Liver (tissue), 9 donors: ENCODE data around the gene MTERF4. TPM values are rescaled to one million over a fixed set of nuclear protein-coding genes. Genes with fewer than 3 reads are reported as not detected.

Experiments
- DNase-seq: peaks from one replicate; pipeline ENCODE4 v3.0.0-alpha.2; 2017; ENCODE audit warnings: low spot score
- H3K27ac ChIP-seq, 2 donors: one replicate each; pipeline ENCODE4 v1.7.0; 2013; ENCODE audit warnings: inconsistent platforms in 2 of 2, low read length in 2 of 2, control low read depth in 1 of 2, low read depth in 1 of 2, mild to moderate bottlenecking in 1 of 2
- H3K27me3 ChIP-seq, 4 donors: one replicate each; pipeline versions ENCODE4 v1.6.1 to v1.7.0; 2013; ENCODE audit warnings: low read length in 3 of 4, inconsistent platforms in 1 of 4, mild to moderate bottlenecking in 1 of 4, moderate library complexity in 1 of 4; ENCODE audit not compliant: control insufficient read depth in 4 of 4, insufficient read depth in 4 of 4
- H3K36me3 ChIP-seq, 4 donors: one replicate each; pipeline versions ENCODE4 v1.6.1 to v1.7.0; 2013; ENCODE audit warnings: low read length in 3 of 4, mild to moderate bottlenecking in 3 of 4, low read depth in 1 of 4, moderate library complexity in 1 of 4; ENCODE audit not compliant: control insufficient read depth in 4 of 4, insufficient read depth in 3 of 4
- H3K4me1 ChIP-seq, 4 donors: one replicate each; pipeline versions ENCODE4 v1.6.1 to v1.7.0; 2013; ENCODE audit warnings: low read length in 3 of 4, mild to moderate bottlenecking in 3 of 4, moderate library complexity in 1 of 4; ENCODE audit not compliant: control insufficient read depth in 4 of 4, insufficient read depth in 4 of 4
- H3K4me3 ChIP-seq, 3 donors: one replicate each; pipeline versions ENCODE4 v1.6.1 to v1.7.0; 2013; ENCODE audit warnings: low read length in 3 of 3, control low read depth in 1 of 3, low read depth in 1 of 3, mild to moderate bottlenecking in 1 of 3
- H3K9ac ChIP-seq, 2 donors: one replicate each; pipeline ENCODE4 v1.7.0; 2013; ENCODE audit warnings: low read length in 2 of 2, mild to moderate bottlenecking in 2 of 2, moderate library complexity in 2 of 2, control low read depth in 1 of 2, low read depth in 1 of 2
- H3K9me3 ChIP-seq, 4 donors: one replicate each; pipeline versions ENCODE4 v1.6.1 to v1.7.0; 2013; ENCODE audit warnings: low read length in 3 of 4; ENCODE audit not compliant: control insufficient read depth in 4 of 4
- ATF3 ChIP-seq: IDR thresholded peaks from 2 replicates; pipeline ENCODE4 v1.6.1; 2016; ENCODE audit warnings: antibody characterized with exemption
- CTCF ChIP-seq: fragments of 150-350 bp; IDR thresholded peaks from 2 replicates; pipeline ENCODE4 v1.5.1; 2017; ENCODE audit warnings: improper control_type of control experiment, low read depth, low read length; ENCODE audit not compliant: missing input control
- EGR1 ChIP-seq, 2 donors: IDR thresholded peaks; 2 replicates each; pipeline ENCODE4 v1.6.1; 2016 to 2018; ENCODE audit warnings: antibody characterized with exemption in 2 of 2, low read depth in 2 of 2
- FOXA1 ChIP-seq: IDR thresholded peaks from 2 replicates; pipeline ENCODE4 v1.6.1; 2016; ENCODE audit warnings: antibody characterized with exemption
- FOXA2 ChIP-seq: IDR thresholded peaks from 2 replicates; pipeline ENCODE4 v1.6.1; 2016; ENCODE audit warnings: antibody characterized with exemption
- GABPA ChIP-seq, 2 donors: IDR thresholded peaks in 1 of 2; conservative IDR thresholded peaks in 1 of 2; 2 replicates each; pipeline ENCODE4 v1.6.1; 2016; ENCODE audit warnings: antibody characterized with exemption in 2 of 2, mild to moderate bottlenecking in 1 of 2, moderate library complexity in 1 of 2
- HNF4A ChIP-seq, 2 donors: conservative IDR thresholded peaks; 2 replicates each; pipeline ENCODE4 v1.6.1; 2016; ENCODE audit warnings: antibody characterized with exemption in 2 of 2, mild to moderate bottlenecking in 2 of 2
- HNF4G ChIP-seq: IDR thresholded peaks from 2 replicates; pipeline ENCODE4 v1.6.1; 2016; ENCODE audit warnings: antibody characterized with exemption
- JUND ChIP-seq, 2 donors: IDR thresholded peaks; 2 replicates each; pipeline ENCODE4 v1.6.1; 2016; ENCODE audit warnings: antibody characterized with exemption in 2 of 2
- MAX ChIP-seq: IDR thresholded peaks from 2 replicates; pipeline ENCODE4 v1.6.1; 2016; ENCODE audit warnings: antibody characterized with exemption
- NR2F2 ChIP-seq: IDR thresholded peaks from 2 replicates; pipeline ENCODE4 v1.6.1; 2016; ENCODE audit warnings: antibody characterized with exemption
- RAD21 ChIP-seq, 2 donors: IDR thresholded peaks; 2 replicates each; pipeline ENCODE4 v1.6.1; 2016; ENCODE audit warnings: antibody characterized with exemption in 2 of 2, mild to moderate bottlenecking in 2 of 2
- REST ChIP-seq: IDR thresholded peaks from 2 replicates; pipeline ENCODE4 v1.6.1; 2016; ENCODE audit warnings: antibody characterized with exemption, mild to moderate bottlenecking
- RXRA ChIP-seq, 2 donors: IDR thresholded peaks; 2 replicates each; pipeline ENCODE4 v1.6.1; 2017 to 2018; ENCODE audit warnings: antibody characterized with exemption in 2 of 2, mild to moderate bottlenecking in 1 of 2
- SP1 ChIP-seq: IDR thresholded peaks from 2 replicates; pipeline ENCODE4 v1.6.1; 2018; ENCODE audit warnings: antibody characterized with exemption, mild to moderate bottlenecking
- TAF1 ChIP-seq: conservative IDR thresholded peaks from 2 replicates; pipeline ENCODE4 v1.6.1; 2016; ENCODE audit warnings: antibody characterized with exemption, mild to moderate bottlenecking
- YY1 ChIP-seq: IDR thresholded peaks from 2 replicates; pipeline ENCODE4 v1.6.1; 2016; ENCODE audit warnings: antibody characterized with exemption, mild to moderate bottlenecking
- ZBTB33 ChIP-seq: IDR thresholded peaks from 2 replicates; pipeline ENCODE4 v1.6.1; 2016; ENCODE audit warnings: antibody characterized with exemption
- WGBS: extraction: QIAGEN DNeasy Blood & Tissue Kit; methylation state at CpG from one replicate; pipeline ENCODE4 v1.1.7; 2013; 5-methylcytosine and 5-hydroxymethylcytosine counted together
- polyA plus RNA-seq, 2 donors: library from polyadenylated mRNA; stranded (reverse) in 1 of 2; unstranded in 1 of 2; fragments of 200-250 nt in 1 of 2; fragments of >200 nt in 1 of 2; fragmentation: Nextera tagmentation in 1 of 2; extraction: Ambion mirVana in 1 of 2; gene quantifications; one replicate each; pipeline versions ENCODE4 v1.2.1 to v1.2.3, GENCODE V29; 2013 to 2015
- total RNA-seq, 2 donors: library from RNA; depleted of rRNA; stranded (reverse); fragments of >200 nt; gene quantifications; one replicate each; pipeline ENCODE4 v1.2.3, GENCODE V29; 2014
- donor health status: healthy.
- donor health status: healthy.
- donor health status: healthy.
- donor health status: healthy.
- donor health status: healthy.

The MTERF4 gene
- total and polyA plus RNA-seq, 4 donors, result 13.3 to 36.7 (median 20.3) TPM

- TF ChIP-seq EGR1 (IDR thresholded peaks at IDR 0.05; ENCODE audit: low read depth in 2 of 2) (no peak), TAF1 (no peak), HNF4A (conservative IDR thresholded peaks at IDR 0.05) (no peak), ATF3 (no peak), NR2F2 (no peak), RAD21 (IDR thresholded peaks at IDR 0.05) (peak; percentile 41 to 53), RXRA (IDR thresholded peaks at IDR 0.05) (no peak), CTCF (peak; percentile 9), MAX (peak; percentile 43), JUND (IDR thresholded peaks at IDR 0.05) (no peak), HNF4G (no peak), REST (peak; percentile 23), SP1 (peak; percentile 71), GABPA (IDR thresholded peaks at IDR 0.05 in 1 of 2, conservative IDR thresholded peaks at IDR 0.05 in 1 of 2) (peak in 1 of 2 donors; percentile 76), YY1 (peak; percentile 98), FOXA1 (no peak), FOXA2 (no peak), ZBTB33 (no peak)
- Histone ChIP-seq H3K27ac (peak within 1 kb of the TSS; percentile 55 to 64), H3K4me3 (peak within 1 kb of the TSS; percentile 83 to 98 (median 96)), H3K9me3 (no peaks in the 10 kb centered on the region), H3K36me3 (peaks cover 0 to 3% (median 2%) of the 10 kb centered on the region in 4 donors), H3K27me3 (no peaks in the 10 kb centered on the region), H3K9ac (peak within 1 kb of the TSS in 1 of 2 donors; percentile 24), H3K4me1 (peaks cover 3 to 26% (median 19%) of the 10 kb centered on the region in 4 donors)
- under 1% methylated on average over 73 of the region's 73 CpGs for WGBS
- DNase-seq, result peak; percentile 92
Measured at GRCh38 chr2:241149925-241150659, 48.0 kb upstream of the MTERF4 start, which contains the start of gene PPP1R7. TSS of gene PPP1R7 (plus strand) at chr2:241150467. CDS start at chr2:241150496, 29 bp downstream.
